Tibial nerve (tissue), 4 donors: ENCODE data around the gene KREMEN1.

Experiments used
- CTCF ChIP-seq, 5 experiments: fragments of 200-600 bp in 3 of 5; fragments of 450-650 bp in 2 of 5; sonication (generic) in 3 of 5; IDR thresholded peaks; one replicate each; pipeline ENCODE4 v1.5.1; 2016 to 2019; ENCODE audit warnings: antibody characterized with exemption in 5 of 5, mild to moderate bottlenecking in 3 of 5, moderate library complexity in 2 of 5
- EP300 ChIP-seq, 2 donors: sonication (generic); formaldehyde crosslinking; IDR thresholded peaks; one replicate each; pipeline ENCODE4 v1.6.1; 2017; ENCODE audit warnings: antibody characterized with exemption in 2 of 2, mild to moderate bottlenecking in 1 of 2
- POLR2A ChIP-seq, 2 donors: fragments of 450-650 bp; IDR thresholded peaks; one replicate each; pipeline ENCODE4 v1.6.1; 2017; ENCODE audit warnings: antibody characterized with exemption in 2 of 2, mild to moderate bottlenecking in 2 of 2, moderate library complexity in 2 of 2

DNA sequence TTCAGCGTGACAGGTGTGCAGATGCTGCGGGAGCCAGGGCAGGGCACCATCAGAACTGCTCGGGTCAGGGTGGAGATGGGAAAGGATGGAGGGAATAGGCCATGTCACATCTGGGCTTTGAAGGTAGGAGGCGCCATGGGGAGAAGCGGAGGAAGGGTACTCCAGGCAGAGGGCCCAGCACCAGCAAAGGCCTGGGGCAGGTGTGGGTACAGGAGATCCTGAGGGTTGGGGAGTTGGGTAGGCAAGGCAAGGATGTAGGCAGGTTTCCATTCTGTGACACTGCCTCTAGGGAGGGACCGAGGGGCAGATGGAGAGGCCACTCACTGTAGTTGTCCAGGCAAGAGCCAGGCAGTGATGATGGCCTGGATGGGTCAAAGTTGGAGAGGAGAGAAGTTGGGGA, 141.4 kb downstream of the KREMEN1 start:
- TF ChIP-seq CTCF (IDR thresholded peaks at IDR 0.05) (no peak), POLR2A (IDR thresholded peaks at IDR 0.05) (no peak), EP300 (IDR thresholded peaks at IDR 0.05) (no peak)
